Measurements from ENCODE around the gene CDX1. TPM values are rescaled to one million over a fixed set of nuclear protein-coding genes. Genes with fewer than 3 reads are reported as not detected.

Gene CDX1
- total and polyA plus RNA-seq, 2 experiments from 2014 or later = 0.62 TPM; not detected in 1

- TF ChIP-seq CTCF (IDR thresholded peaks at IDR 0.05; ENCODE audit: low read depth, low read length) = no peak
- H3K4me3 ChIP-seq = no peak overlapping the region
- no peak overlapping the region for H3K27ac ChIP-seq
- no peaks in the 10 kb centered on the region for H3K9me3 ChIP-seq (ENCODE audit: low read depth)
- peaks cover 56% of the 10 kb centered on the region for H3K27me3 ChIP-seq
- no peaks in the 10 kb centered on the region for H3K4me1 ChIP-seq (ENCODE audit: low read depth)
- no peak for DNase-seq (ENCODE audit: low read depth in 1 of 2, low spot score in 1 of 2)
- H3K36me3 ChIP-seq = no peaks in the 10 kb centered on the region
Measured at GRCh38 chr5:150192462-150192861, 25.9 kb downstream of the CDX1 start.

DNA sequence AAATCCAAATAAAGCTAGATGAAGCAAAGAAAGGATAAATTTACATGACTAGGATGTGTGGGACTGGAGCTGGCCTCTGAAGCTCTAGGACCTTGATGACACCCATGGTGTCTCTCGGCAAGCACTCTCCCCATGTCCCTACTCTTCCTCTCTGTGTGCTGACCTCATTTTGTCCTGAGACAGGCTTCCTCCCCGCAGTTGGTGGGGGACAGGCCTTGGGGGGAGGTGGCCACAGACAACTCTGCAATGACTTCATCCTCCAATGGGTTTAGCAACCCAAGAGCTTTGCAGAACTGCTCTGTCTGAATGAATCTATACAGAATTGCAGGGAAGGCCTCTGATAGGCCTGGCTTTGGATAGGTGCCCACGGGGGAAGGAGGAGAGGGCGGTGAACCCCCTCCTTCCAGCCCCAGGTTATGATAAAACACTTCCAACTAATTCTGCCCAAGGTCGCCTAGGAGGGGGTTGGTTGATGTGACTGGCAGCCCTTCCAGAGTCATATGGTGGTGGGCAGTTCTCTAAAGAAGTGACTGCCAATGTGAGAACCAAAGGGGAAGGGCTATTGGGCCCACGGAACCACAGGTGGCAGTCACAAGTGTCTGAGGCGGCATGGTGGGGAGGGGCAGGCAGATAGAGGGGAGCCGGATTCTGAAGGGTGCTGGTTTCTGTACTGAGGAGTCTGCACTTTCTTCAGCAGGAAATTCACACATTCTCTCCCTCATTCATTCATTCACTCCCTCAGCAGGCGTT, 29.3 kb downstream of the CDX1 start:
- Histone ChIP-seq H3K4me3 (no peak overlapping the region), H3K27me3 (peaks cover 33% of the 10 kb centered on the region)

DNA sequence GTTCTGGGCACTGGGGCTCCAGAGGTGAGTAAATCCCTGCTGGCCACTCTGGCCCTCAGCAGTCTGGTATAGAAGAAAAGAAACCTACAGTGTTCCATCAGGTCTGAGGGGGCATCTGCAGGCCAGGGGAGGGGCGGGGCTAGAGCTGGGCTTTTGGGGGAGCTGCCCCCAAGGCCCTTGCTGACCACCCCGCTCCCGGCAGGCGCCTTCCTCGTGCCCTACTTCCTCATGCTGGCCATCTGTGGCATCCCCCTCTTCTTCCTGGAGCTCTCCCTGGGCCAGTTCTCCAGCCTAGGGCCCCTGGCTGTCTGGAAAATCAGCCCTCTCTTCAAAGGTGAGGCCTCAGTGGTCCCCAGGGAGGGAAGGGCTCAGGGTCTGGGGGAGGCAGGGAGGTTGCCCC, 29.9 kb downstream of the CDX1 start:
- no peaks in the 10 kb centered on the region for H3K9me3 ChIP-seq (ENCODE audit: low read depth)
- no peak for DNase-seq (ENCODE audit: low read depth in 1 of 2, low spot score in 1 of 2)
- no peak for TF ChIP-seq CTCF (IDR thresholded peaks at IDR 0.05; ENCODE audit: low read depth, low read length)
- H3K4me1 ChIP-seq (ENCODE audit: low read depth) = no peaks in the 10 kb centered on the region
- no peaks in the 10 kb centered on the region for H3K36me3 ChIP-seq
- peaks cover 29% of the 10 kb centered on the region for H3K27me3 ChIP-seq
- H3K4me3 ChIP-seq = no peak overlapping the region
- no peak overlapping the region for H3K27ac ChIP-seq

More for the DNA sequence above, 29.3 kb downstream of the CDX1 start:
- H3K27ac ChIP-seq = no peak overlapping the region
- no peaks in the 10 kb centered on the region for H3K36me3 ChIP-seq
- no peak for DNase-seq (ENCODE audit: low read depth in 1 of 2, low spot score in 1 of 2)
- TF ChIP-seq CTCF (IDR thresholded peaks at IDR 0.05; ENCODE audit: low read depth, low read length) = no peak
- H3K4me1 ChIP-seq (ENCODE audit: low read depth) = no peaks in the 10 kb centered on the region
- no peaks in the 10 kb centered on the region for H3K9me3 ChIP-seq (ENCODE audit: low read depth)

DNA sequence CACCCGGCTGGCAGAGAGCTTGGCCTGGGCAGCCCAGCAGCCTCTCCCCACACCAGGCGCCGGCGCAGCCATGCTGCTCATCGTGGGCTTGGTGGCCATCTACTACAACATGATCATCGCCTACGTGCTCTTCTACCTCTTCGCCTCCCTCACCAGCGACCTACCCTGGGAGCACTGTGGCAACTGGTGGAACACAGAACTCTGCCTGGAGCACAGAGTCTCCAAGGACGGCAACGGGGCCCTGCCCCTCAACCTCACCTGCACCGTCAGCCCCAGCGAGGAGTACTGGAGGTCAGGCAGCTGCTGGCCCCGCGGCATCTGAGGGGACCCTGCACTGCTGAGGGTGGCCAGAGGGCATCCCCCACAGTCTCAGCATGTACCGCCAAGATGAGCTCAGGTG, 30.4 kb downstream of the CDX1 start:
- Histone ChIP-seq H3K4me1 (ENCODE audit: low read depth) (no peaks in the 10 kb centered on the region), H3K36me3 (no peaks in the 10 kb centered on the region), H3K4me3 (no peak overlapping the region), H3K27ac (no peak overlapping the region), H3K27me3 (peaks cover 27% of the 10 kb centered on the region), H3K9me3 (ENCODE audit: low read depth) (no peaks in the 10 kb centered on the region)
- DNase-seq (ENCODE audit: low read depth in 1 of 2, low spot score in 1 of 2) = no peak
- TF ChIP-seq CTCF (IDR thresholded peaks at IDR 0.05; ENCODE audit: low read depth, low read length) = no peak

DNA sequence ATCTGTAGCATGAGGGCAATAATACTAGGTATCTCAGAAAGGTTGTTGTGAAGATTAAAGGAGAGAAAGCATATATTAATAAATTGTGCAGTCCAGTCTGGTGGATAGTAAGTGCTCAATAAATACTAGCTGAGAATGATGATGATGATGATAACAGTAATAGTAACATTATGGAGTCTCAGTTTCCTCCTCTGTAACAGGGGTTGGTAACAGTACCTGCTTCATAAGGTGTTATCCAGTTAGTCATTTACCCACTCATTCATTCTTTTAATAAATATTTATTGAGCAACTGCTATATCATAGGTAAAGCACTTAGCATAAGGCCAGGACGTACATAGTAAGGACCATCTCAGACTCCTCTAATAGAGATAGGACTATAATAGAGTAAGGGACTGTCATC, 30.9 kb downstream of the CDX1 start:
- Histone ChIP-seq H3K36me3 (no peaks in the 10 kb centered on the region), H3K4me1 (ENCODE audit: low read depth) (no peaks in the 10 kb centered on the region), H3K27ac (no peak overlapping the region), H3K27me3 (peaks cover 23% of the 10 kb centered on the region), H3K4me3 (no peak overlapping the region), H3K9me3 (ENCODE audit: low read depth) (no peaks in the 10 kb centered on the region)
- TF ChIP-seq CTCF (IDR thresholded peaks at IDR 0.05; ENCODE audit: low read depth, low read length) = no peak
- no peak for DNase-seq (ENCODE audit: low read depth in 1 of 2, low spot score in 1 of 2)

Data from cardiac muscle cell (in vitro differentiated cells and primary cell).